ENCODE data around the gene DDX31. TPM values are rescaled to one million over a fixed set of nuclear protein-coding genes. Genes with fewer than 3 reads are reported as not detected.

The DDX31 gene
- total RNA-seq, 1 experiment from 2014 or later = 30.9 TPM

DNA sequence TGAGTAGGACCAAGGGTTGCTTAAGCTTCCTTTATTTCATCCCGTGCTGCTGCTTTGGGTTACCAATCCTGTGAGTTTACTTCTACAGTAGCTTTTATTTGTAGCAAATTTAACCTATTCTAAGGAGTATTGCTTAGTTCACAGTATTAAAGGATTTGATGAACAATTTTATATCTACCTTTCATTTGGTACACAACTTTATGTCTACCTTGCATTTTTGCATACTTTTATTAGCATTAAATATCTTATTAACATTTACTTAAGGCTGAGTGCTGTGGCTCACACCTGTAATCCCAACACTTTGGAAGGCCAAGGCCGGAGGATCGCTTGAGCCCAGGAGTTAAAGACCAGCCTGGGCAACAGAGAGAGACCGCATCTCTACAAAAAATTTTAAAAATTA is 4.7 kb upstream of the DDX31 start:
- no peak for DNase-seq (ENCODE audit: extremely low read depth, low read depth)

- no peak for DNase-seq (ENCODE audit: extremely low read depth, low read depth)
These were observed 3.6 kb upstream of the DDX31 start for GRCh38 chr9:132673355-132673754.

- DNase-seq (ENCODE audit: extremely low read depth, low read depth) = no peak
These were observed 2.6 kb upstream of the DDX31 start for GRCh38 chr9:132672413-132672690.

DNA sequence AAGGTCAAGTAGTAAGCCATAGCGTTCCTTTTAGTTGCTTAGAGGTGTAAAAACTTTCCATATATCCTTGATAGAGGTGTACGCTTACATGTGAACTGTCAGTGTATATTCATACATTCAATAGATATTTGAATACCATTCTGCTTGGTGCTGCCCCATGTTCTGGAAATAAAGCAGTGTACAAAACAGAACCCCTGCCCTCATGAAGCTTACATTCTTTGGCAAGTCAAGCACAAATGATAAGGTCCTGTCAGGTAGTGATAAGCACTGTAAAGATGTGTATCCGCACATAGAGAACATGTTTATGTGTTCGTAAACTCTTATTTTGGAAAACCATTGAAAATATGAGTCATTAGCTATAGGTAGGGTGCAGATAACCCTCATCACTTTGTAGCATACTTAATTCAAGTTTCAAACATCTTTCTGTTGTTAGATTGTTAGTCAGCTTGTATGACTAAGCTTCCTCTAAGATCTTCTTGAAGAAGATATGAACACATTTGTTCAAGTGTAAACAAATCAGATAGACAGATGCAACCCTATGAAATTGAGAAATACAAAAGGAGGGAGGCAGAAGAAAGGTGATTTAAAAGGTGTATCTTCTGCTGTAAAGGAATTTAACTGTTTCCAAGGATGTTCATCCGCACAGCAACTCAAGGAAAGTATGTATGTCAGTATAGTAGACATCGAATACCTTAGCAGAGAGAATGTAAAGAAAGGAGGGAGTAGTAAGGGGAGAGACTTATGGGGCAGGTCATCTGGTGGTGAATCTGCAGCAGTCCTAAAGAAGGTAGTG is 2.0 kb upstream of the DDX31 start:
- DNase-seq (ENCODE audit: extremely low read depth, low read depth) = no peak

DNA sequence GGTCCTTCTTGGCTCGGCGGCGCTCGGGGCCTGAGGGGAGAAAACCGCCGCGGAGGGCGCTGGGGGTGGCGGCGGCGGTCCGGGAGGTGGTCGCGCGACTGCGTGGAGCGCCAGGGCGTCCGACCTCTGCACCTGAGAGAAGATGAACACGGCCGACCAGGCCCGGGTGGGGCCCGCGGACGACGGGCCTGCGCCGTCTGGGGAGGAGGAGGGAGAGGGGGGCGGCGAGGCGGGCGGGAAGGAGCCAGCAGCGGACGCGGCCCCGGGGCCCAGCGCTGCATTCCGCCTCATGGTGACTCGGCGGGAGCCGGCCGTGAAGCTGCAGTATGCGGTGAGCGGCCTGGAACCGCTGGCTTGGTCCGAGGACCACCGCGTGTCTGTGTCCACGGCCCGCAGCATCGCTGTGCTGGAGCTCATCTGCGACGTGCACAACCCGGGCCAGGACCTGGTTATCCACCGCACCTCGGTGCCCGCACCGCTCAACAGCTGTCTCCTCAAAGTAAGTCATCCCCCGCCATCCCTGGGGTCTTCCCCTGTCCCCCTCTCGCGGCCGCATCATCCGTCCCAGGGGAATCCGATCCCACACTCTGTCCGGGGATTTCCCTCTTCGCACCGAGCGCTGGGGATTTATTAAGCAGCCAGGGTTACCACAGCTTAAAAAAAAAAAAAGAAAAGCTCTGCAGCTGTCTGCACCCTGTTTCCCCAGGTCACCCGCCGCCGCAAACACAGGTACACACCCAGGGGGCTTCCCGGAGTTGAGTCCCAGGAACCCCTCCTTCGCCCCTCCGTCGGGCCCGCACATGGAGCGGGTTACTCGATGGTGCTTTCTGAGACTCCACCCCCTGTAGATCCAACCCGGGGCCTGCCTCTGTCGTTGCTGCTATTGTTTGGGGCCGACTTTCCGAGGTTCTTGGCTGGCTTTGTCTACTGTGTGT is 941 bp upstream of the DDX31 start, which contains the start of gene GTF3C4:
Gene GTF3C4, plus strand, starts transcription at position 8 of the 935 bp plus-strand sequence. Its CDS starts 135 bp downstream, at position 143.
- DNase-seq (ENCODE audit: extremely low read depth, low read depth) = no peak

- no peak for DNase-seq (ENCODE audit: extremely low read depth, low read depth)
These were observed 475 bp downstream of the DDX31 start for GRCh38 chr9:132669319-132669697.

- no peak for DNase-seq (ENCODE audit: extremely low read depth, low read depth)
These were observed 5.9 kb downstream of the DDX31 start for GRCh38 chr9:132663851-132664250.

DNA sequence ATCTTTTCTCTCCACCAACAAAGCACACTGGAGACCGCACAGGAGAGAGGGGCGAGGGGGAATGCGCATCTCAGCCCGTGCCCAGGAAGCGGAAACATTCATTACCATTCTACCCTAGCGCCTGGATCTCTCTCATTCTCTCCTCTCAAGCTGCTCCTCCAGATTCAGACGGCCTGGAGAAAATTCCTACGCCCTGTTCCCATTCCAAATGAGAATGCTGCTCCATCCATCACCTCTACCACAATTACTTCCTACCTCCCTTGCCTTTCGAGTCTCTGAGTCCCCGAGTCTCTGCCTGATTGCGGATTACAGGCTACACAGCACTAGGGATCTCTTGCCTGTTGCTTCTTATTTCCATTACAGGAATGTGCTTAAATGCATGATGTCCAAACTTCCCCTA is 6.7 kb downstream of the DDX31 start:
- no peak for DNase-seq (ENCODE audit: extremely low read depth, low read depth)

- DNase-seq (ENCODE audit: extremely low read depth, low read depth) = no peak
These were observed 7.4 kb downstream of the DDX31 start for GRCh38 chr9:132662152-132662945.

- no peak for DNase-seq (ENCODE audit: extremely low read depth, low read depth)
These were observed 13.5 kb downstream of the DDX31 start for GRCh38 chr9:132656299-132656698.

DNA sequence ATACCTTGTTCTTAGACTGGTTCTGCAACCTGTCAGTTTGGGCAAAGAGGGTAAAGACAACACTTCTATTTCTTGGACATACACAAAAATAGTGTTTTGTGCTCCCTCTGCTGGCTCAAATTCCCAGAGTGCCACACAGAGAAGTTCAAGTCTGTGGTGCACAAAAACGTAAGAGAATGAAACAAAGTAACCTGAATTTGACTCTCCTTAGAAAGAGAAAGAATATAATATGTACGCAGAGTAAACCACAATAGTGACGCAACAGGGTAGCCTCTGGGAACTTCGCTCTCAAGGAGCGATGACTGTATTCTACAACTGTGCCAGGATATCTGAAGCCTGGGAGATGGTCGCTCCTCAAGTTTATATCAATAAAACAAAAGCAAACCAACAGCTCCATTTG is 18.5 kb downstream of the DDX31 start:
- DNase-seq (ENCODE audit: extremely low read depth, low read depth) = no peak

DNA sequence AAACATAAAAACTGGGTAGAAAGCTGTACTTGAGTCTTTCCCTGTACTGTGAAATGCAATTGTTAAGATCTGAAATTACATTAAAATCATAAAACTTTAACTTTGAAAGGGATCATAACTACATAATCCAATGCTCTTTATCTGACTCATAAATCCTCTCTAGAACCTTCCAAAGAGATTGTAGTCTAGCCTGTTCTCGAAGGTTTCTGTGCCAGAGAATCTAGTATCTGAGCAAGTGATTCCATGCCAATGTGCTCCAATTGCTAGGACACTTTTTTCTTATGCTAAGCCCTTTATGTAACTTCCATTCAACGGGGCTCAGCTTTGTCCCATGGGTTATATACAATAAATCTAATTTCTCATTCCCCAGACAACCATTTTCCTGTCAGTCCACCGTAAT is 21.1 kb downstream of the DDX31 start:
- no peak for DNase-seq (ENCODE audit: extremely low read depth, low read depth)

DNA sequence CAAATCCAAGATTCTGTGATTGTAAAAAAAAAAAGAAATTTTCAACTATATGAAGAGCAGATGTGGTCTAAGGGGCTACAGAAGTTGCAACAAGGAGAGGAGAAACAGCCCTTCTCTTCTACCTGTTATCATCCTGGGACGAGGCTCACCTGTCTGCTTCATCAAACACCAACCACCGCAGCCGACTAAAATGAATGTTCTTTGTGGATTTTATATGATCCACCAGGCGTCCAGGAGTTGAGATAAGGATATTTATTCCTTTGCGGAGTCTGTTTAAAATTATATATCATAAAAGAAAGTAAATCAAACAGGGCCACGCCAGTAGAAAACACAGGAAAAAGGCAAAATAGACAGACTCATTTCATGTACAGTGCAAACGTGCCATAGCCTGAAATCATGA is 21.5 kb downstream of the DDX31 start:
- no peak for DNase-seq (ENCODE audit: extremely low read depth, low read depth)

GRCh38 chr9:132647806-132648205 is 22.0 kb downstream of the DDX31 start:
- no peak for DNase-seq (ENCODE audit: extremely low read depth, low read depth)

- no peak for DNase-seq (ENCODE audit: extremely low read depth, low read depth)
These were observed 22.4 kb downstream of the DDX31 start for GRCh38 chr9:132647355-132647754.

DNA sequence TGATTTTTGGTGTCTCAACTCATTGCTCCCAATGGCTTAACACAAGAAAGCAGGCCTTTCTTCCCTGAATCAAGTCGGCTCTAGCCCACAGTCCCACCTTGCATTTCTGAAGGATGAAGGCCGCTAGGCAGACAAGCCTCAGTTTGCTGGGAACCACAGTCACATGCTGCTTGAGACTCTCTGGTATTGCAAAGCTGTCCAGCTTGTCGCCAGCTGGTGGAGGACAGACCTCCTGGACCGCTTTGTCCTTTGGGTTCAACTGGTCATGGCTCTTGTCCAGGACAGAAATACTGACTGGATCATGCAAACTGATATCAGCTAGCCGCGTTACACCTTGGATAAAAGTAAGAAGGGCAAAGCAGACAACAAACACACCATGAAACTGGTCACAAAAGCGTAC is 23.1 kb downstream of the DDX31 start:
- no peak for DNase-seq (ENCODE audit: extremely low read depth, low read depth)

DNA sequence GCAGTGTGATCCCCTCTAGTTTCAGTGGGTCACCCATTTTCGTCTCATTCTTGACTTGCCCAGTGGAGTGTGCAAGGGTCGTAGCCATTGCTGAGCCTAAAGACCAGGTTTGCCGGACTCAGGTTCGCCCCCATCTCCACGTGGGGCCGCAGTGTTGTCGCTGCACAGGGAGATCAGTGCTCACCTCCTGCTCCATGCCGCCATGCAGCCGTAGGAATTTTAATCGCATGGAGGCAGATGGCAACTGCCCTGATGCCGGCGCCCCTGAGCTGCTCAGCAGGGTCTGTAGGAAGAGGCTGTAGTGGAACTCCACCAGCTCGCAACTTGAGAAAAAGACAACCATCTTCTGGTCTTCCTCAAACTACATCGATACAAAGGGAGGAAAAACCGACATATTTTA is 24.1 kb downstream of the DDX31 start:
- DNase-seq (ENCODE audit: extremely low read depth, low read depth) = no peak

DNA sequence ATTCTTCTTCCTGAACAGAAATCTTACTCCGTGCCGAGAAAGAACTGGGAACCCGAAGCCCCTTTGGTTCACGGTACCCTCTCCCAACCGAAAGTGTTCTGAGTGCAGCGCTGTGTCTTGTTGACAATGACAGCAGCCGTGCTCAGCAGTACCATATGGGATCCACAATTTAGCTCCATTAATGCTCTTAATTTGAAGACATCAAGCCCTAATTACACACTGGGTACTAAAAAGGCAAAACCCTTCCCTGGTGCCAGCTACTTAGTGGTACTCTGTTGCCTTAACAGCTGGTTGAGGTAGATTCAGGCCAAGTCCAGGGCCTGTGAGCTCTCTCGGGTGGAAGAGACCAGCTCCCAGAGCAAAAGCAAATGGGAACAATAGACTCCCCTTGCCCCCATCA is 24.5 kb downstream of the DDX31 start:
- DNase-seq (ENCODE audit: extremely low read depth, low read depth) = no peak

GRCh38 chr9:132644251-132644650 is 25.5 kb downstream of the DDX31 start:
- DNase-seq (ENCODE audit: extremely low read depth, low read depth) = no peak

- DNase-seq (ENCODE audit: extremely low read depth, low read depth) = no peak
These were observed 28.6 kb downstream of the DDX31 start for GRCh38 chr9:132641216-132641615.

DNA sequence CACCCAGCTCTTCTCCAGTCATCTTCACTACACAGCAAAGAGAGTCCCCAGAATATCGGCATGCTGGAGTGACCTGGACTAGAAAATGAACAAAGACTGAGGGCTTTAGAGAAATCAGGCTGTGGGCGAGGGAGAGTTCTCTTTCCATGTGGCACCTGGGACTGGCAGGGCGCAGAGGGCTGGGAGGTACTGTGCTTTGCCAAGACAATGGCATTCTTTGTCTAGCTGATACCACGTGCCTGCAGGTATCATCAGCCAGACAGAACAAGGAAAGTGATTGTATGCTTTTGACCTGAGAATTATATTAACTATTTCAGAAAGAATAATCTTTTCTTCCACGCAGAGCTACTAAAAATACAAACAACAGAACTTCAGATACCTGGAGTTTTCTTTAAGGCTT is 30.5 kb downstream of the DDX31 start:
- no peak for DNase-seq (ENCODE audit: extremely low read depth, low read depth)
